HFF-Myc (cell line): Measurements from ENCODE around the gene ASB5.

Experiments
- DNase-seq: peaks from one replicate; pipeline ENCODE4 v3.0.0-alpha.2; 2011; ENCODE audit warnings: low read depth; ENCODE audit errors: extremely low read depth
- H3K4me3 ChIP-seq: replicated peaks from 2 replicates; pipeline ENCODE4 v1.5.1; 2011; ENCODE audit warnings: low read depth, mild to moderate bottlenecking, control low read depth, low read length
- CTCF ChIP-seq: IDR thresholded peaks from 2 replicates; pipeline ENCODE4 v1.5.1; 2012; ENCODE audit warnings: mild to moderate bottlenecking, low read depth, low read length, control low read depth; ENCODE audit errors: missing control alignments

Gene ASB5

GRCh38 chr4:176187624-176188023 lies 81.4 kb downstream of the ASB5 start:
- no peak overlapping the region for H3K4me3 ChIP-seq
- no peak for TF ChIP-seq CTCF
- no peak for DNase-seq

GRCh38 chr4:176186671-176187395 lies 82.2 kb downstream of the ASB5 start:
- no peak for DNase-seq
- no peak for TF ChIP-seq CTCF
- no peak overlapping the region for H3K4me3 ChIP-seq

- TF ChIP-seq CTCF: no peak
- no peak overlapping the region for H3K4me3 ChIP-seq
- DNase-seq: no peak
These were observed 83.0 kb downstream of the ASB5 start for GRCh38 chr4:176186067-176186466.

GRCh38 chr4:176185051-176185450 lies 84.0 kb downstream of the ASB5 start:
- DNase-seq: no peak
- no peak overlapping the region for H3K4me3 ChIP-seq
- no peak for TF ChIP-seq CTCF
